ENCODE data around the gene UNC13A. TPM values are rescaled to one million over a fixed set of nuclear protein-coding genes. Genes with fewer than 3 reads are reported as not detected.
"Not testable (repeated sequence)": the region's sequence is repeated elsewhere in the genome, so short reads cannot be mapped to it uniquely, and the experiment has no call there.

Gene UNC13A
- total RNA-seq, 1 experiment from 2014 or later = 29.0 TPM

DNA sequence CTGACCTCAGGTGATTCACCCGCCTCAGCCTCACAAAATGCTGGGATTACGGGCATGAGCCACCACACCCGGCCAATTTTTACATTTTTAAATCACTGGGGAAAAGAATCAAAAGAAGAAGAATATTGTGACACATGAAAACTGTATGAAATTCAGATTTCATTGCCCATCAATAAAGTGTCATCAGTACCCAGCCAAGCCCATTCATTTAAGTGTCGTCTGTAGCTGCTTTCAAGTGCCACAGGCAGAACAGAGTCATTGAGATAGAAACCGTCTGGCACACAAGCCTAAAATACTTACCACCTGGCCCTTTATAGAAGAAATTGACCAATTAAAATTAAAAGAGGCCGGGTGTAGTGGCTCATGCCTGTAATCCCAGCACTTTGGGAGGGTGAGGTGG lies 117.4 kb downstream of the UNC13A start:
- ChIA-PET RAD21 (ENCODE audit: low non-redundant PET in 1 of 2, low total read pairs in 2 of 2, uncharacterized antibody in 2 of 2, unreplicated experiment in 2 of 2) (no interaction called here), CTCF (no interaction called here), POLR2A (no interaction called here)
- no peak overlapping the region for H3K27ac ChIP-seq (ENCODE audit: low read depth, low read length)
- H3K9ac ChIP-seq (ENCODE audit: low read length) = no peak overlapping the region
- ATAC-seq (no peak), DNase-seq (ENCODE audit: low read depth, low spot score) (no peak)
- no peak overlapping the region for H2AFZ ChIP-seq (ENCODE audit: low read depth, low read length, poor library complexity, severe bottlenecking)
- peaks cover 11% of the 10 kb centered on the region; the same call in 1 of the 2 replicates for H3K79me2 ChIP-seq (ENCODE audit: insufficient read depth, low read length)
- intact Hi-C loops (cut with micrococcal nuclease) = loop anchor here (5.0 kb wide), 1 partner anchor 128 kb away; no protein-coding TSS in a partner anchor
- H3K36me3 ChIP-seq (ENCODE audit: control insufficient read depth in 1 of 2, insufficient read depth in 2 of 2, low read length in 2 of 2) = peaks cover 17 to 40% of the 10 kb centered on the region in 2 experiments; a peak in 3 of 4 replicates
- no TSS peak for BruUV-seq (replicated peaks)
- H3K9me2 ChIP-seq (ENCODE audit: insufficient read depth) = no peaks in the 10 kb centered on the region
- H4K20me1 ChIP-seq (ENCODE audit: insufficient read depth) = 0 out of 2 replicates have a peak, but pooled peaks cover 5% of the 10 kb centered on the region
- H3K4me2 ChIP-seq (ENCODE audit: low read length) = no peak overlapping the region
- no peak for TF ChIP-seq EGR1 (IDR thresholded peaks at IDR 0.05; ENCODE audit: low read depth)
- TF ChIP-seq MAX (IDR thresholded peaks at IDR 0.05) = no peak
- TF ChIP-seq FOSL1 (IDR thresholded peaks at IDR 0.05; ENCODE audit: low read depth) = no peak
- no peak for TF ChIP-seq POLR2AphosphoS5 (IDR thresholded peaks at IDR 0.05; ENCODE audit: low read depth, low read length)
- TF ChIP-seq, protein P1, sequence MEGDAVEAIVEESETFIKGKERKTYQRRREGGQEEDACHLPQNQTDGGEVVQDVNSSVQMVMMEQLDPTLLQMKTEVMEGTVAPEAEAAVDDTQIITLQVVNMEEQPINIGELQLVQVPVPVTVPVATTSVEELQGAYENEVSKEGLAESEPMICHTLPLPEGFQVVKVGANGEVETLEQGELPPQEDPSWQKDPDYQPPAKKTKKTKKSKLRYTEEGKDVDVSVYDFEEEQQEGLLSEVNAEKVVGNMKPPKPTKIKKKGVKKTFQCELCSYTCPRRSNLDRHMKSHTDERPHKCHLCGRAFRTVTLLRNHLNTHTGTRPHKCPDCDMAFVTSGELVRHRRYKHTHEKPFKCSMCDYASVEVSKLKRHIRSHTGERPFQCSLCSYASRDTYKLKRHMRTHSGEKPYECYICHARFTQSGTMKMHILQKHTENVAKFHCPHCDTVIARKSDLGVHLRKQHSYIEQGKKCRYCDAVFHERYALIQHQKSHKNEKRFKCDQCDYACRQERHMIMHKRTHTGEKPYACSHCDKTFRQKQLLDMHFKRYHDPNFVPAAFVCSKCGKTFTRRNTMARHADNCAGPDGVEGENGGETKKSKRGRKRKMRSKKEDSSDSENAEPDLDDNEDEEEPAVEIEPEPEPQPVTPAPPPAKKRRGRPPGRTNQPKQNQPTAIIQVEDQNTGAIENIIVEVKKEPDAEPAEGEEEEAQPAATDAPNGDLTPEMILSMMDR (IDR thresholded peaks at IDR 0.05 in 2 of 3, conservative IDR thresholded peaks at IDR 0.05 in 1 of 3; ENCODE audit: borderline replicate concordance in 1 of 3, insufficient read depth in 1 of 3, low read depth in 2 of 3, low read length in 2 of 3) = no peak
- TF ChIP-seq SRF (IDR thresholded peaks at IDR 0.05; ENCODE audit: low read depth) = no peak
- TF ChIP-seq POLR2A (IDR thresholded peaks at IDR 0.05; ENCODE audit: borderline replicate concordance, extremely low read depth, insufficient read depth, insufficient read length) = no peak
- TF ChIP-seq ZNF274 (IDR thresholded peaks at IDR 0.05; ENCODE audit: low read depth, low read length) = no peak
- no peak for TF ChIP-seq TCF7L2 (IDR thresholded peaks at IDR 0.05; ENCODE audit: borderline replicate concordance, extremely low read depth, insufficient read depth, insufficient read length)
- H3K4me1 ChIP-seq (ENCODE audit: control insufficient read depth in 1 of 2, insufficient read depth in 2 of 2, low read length in 2 of 2) = peaks cover 0 to 8% of the 10 kb centered on the region in 2 experiments; a peak in 1 of 4 replicates
- H3K9me3 ChIP-seq (ENCODE audit: control insufficient read depth in 1 of 2, insufficient read depth in 1 of 2, low read depth in 1 of 2, low read length in 2 of 2) = no peaks in the 10 kb centered on the region
- no peaks in the 10 kb centered on the region for H3K27me3 ChIP-seq (ENCODE audit: insufficient read depth, low read length)
- no peak overlapping the region for H3K4me3 ChIP-seq (replicated peaks in 1 of 2; ENCODE audit: low read depth in 1 of 2, low read length in 2 of 2)

DNA sequence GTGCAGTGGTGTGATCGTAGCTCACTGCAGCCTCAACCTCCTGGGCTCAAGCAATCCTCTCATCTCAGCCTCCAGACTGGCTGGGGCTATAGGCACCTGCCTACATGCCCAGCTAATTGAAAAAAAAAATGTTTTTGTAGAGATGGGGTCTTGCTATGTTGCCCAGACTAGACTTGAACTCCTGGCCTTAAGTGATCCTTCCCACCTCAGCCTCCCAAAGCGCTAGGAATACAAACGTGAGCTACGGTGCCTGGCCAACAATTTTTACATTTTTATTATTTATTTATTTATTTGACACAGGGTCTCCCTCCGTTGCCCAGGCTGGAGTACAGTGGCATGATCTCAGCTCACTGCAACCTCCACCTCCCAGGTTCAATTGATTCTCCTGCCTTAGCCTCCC lies 117.9 kb downstream of the UNC13A start:
- H3K27me3 ChIP-seq (ENCODE audit: insufficient read depth, low read length); CTCF ChIA-PET; DNase-seq (ENCODE audit: low read depth, low spot score); H3K9me2 ChIP-seq (ENCODE audit: insufficient read depth); H2AFZ ChIP-seq (ENCODE audit: low read depth, low read length, poor library complexity, severe bottlenecking); H4K20me1 ChIP-seq (ENCODE audit: insufficient read depth); ATAC-seq; POLR2A ChIA-PET; H3K4me3 ChIP-seq (replicated peaks in 1 of 2; ENCODE audit: low read depth in 1 of 2, low read length in 2 of 2); H3K9ac ChIP-seq (ENCODE audit: low read length); BruUV-seq (replicated peaks); H3K4me2 ChIP-seq (ENCODE audit: low read length); RAD21 ChIA-PET (ENCODE audit: low non-redundant PET in 1 of 2, low total read pairs in 2 of 2, uncharacterized antibody in 2 of 2, unreplicated experiment in 2 of 2); H3K27ac ChIP-seq (ENCODE audit: low read depth, low read length); H3K4me1 ChIP-seq (ENCODE audit: control insufficient read depth in 1 of 2, insufficient read depth in 2 of 2, low read length in 2 of 2); H3K9me3 ChIP-seq (ENCODE audit: control insufficient read depth in 1 of 2, insufficient read depth in 1 of 2, low read depth in 1 of 2, low read length in 2 of 2): not testable (repeated sequence)
- H3K79me2 ChIP-seq (ENCODE audit: insufficient read depth, low read length) = peaks cover 16% of the 10 kb centered on the region; the same call in 1 of the 2 replicates
- peaks cover 19 to 45% of the 10 kb centered on the region in 2 experiments; a peak in 3 of 4 replicates for H3K36me3 ChIP-seq (ENCODE audit: control insufficient read depth in 1 of 2, insufficient read depth in 2 of 2, low read length in 2 of 2)
- intact Hi-C loops (cut with micrococcal nuclease) = loop anchor here (5.0 kb wide), 1 partner anchor 128 kb away; no protein-coding TSS in a partner anchor

Measured in HCT116 (cell line).